ENCODE results near the gene TAF1C.

The TAF1C gene

GRCh38 chr16:84144859-84145639 is 41.8 kb downstream of the TAF1C start, which contains the start of the genes DNAAF1 and HSDL1:
Gene DNAAF1 (plus strand): TSS chr16:84145308. CDS start chr16:84145441, 133 bp downstream.
Gene HSDL1 (minus strand): TSS chr16:84145177. CDS start chr16:84131321, 13,856 bp downstream.
- H3K27me3 ChIP-seq (ENCODE audit: insufficient read depth, low read length, poor library complexity, severe bottlenecking) = no peaks in the 10 kb centered on the region
- H3F3A ChIP-seq (ENCODE audit: low read depth) = no peaks in the 10 kb centered on the region; the same call in 1 of the 2 replicates
- H4K20me1 ChIP-seq (ENCODE audit: insufficient read depth, low read length, poor library complexity, severe bottlenecking) = peaks cover 16% of the 10 kb centered on the region
- TF ChIP-seq, protein P1, sequence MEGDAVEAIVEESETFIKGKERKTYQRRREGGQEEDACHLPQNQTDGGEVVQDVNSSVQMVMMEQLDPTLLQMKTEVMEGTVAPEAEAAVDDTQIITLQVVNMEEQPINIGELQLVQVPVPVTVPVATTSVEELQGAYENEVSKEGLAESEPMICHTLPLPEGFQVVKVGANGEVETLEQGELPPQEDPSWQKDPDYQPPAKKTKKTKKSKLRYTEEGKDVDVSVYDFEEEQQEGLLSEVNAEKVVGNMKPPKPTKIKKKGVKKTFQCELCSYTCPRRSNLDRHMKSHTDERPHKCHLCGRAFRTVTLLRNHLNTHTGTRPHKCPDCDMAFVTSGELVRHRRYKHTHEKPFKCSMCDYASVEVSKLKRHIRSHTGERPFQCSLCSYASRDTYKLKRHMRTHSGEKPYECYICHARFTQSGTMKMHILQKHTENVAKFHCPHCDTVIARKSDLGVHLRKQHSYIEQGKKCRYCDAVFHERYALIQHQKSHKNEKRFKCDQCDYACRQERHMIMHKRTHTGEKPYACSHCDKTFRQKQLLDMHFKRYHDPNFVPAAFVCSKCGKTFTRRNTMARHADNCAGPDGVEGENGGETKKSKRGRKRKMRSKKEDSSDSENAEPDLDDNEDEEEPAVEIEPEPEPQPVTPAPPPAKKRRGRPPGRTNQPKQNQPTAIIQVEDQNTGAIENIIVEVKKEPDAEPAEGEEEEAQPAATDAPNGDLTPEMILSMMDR (conservative IDR thresholded peaks at IDR 0.05; ENCODE audit: low read length) = peak; percentile 19; the same call in 1 of the 2 replicates
- no peak for TF ChIP-seq EZH2phosphoT487 (IDR thresholded peaks at IDR 0.05; ENCODE audit: borderline replicate concordance)
- H3K9ac ChIP-seq (ENCODE audit: low read depth, low read length, poor library complexity, severe bottlenecking) = peak within 1 kb of the TSS; percentile 79
- H3K4me1 ChIP-seq (ENCODE audit: insufficient read depth, low read length, poor library complexity, severe bottlenecking) = peaks cover 22% of the 10 kb centered on the region
- H3K4me2 ChIP-seq (ENCODE audit: low read depth, low read length, poor library complexity, severe bottlenecking) = peak within 1 kb of the TSS; percentile 89
- no peaks in the 10 kb centered on the region for H3K9me3 ChIP-seq (ENCODE audit: insufficient read depth, low read depth, low read length)
- H3K79me2 ChIP-seq (ENCODE audit: insufficient read depth, low read length) = peaks cover 45% of the 10 kb centered on the region
- peak within 1 kb of the TSS; percentile 82 for H3K4me3 ChIP-seq (ENCODE audit: low read length, poor library complexity, severe bottlenecking)
- H3K9me2 ChIP-seq (replicated peaks; ENCODE audit: low read depth, low read length) = no peaks in the 10 kb centered on the region
- H2AFZ ChIP-seq (ENCODE audit: low read length) = peak within 1 kb of the TSS; percentile 20; the same call in 1 of the 2 replicates
- no peaks in the 10 kb centered on the region for H3K36me3 ChIP-seq (ENCODE audit: insufficient read depth, low read length)

DNA sequence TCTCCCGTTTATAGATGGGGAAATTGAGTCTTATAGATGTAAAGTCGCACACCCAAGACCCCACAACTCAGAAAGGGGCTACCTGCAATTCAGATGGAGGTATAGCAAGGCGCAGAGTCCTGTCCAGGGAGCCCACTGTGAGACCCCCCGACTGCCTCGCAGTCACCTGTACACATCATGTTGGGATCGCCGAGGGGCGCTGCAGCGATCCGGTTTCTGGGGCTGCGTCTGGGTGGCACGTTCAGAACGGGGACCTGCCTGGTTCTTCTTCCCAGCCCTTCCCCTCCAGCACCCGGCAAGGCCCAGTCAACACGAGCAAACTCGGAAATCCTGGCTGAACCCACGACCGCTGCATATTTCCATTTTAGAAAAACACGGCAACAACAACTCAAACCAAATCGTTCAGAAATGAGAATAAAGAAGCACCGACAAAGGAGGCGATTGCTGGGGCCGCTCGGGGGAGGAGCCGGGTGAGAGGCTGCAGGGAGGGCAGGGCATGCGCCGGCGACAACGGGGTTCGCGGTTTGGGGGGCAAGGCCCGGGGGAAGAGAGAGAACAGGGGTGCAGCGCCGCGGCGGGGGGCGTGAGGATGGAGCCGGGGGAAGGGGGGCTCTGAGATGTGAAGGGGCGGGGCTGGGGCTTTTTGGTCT is 42.5 kb downstream of the TAF1C start:
- Histone ChIP-seq H3K4me1 (ENCODE audit: insufficient read depth, low read length, poor library complexity, severe bottlenecking) (peaks cover 29% of the 10 kb centered on the region), H2AFZ (ENCODE audit: low read length) (peak overlapping the region; percentile 20; the same call in 1 of the 2 replicates), H3K9ac (ENCODE audit: low read depth, low read length, poor library complexity, severe bottlenecking) (peak overlapping the region; percentile 79)

DNA sequence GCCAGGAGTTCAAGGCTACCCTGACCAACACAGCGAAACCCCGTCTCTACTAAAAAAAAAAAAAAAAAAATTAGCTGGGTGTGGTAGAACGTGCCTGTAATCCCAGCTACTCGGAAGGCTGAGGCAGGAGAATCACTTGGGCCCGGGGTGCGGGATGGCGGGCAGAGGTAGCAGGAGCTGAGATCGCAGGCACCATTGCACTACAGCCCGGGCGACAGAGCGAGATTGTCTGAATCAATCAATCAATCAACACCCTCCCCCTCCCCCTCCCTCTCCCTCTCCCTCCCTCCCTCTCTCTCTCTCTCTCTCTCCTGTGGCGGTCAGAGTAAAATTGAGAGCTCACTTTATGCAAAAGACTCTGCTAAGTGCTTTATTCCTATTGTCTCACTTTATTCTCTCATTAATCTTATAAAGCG is 43.1 kb downstream of the TAF1C start:
- no peaks in the 10 kb centered on the region for H3K27me3 ChIP-seq (ENCODE audit: insufficient read depth, low read length, poor library complexity, severe bottlenecking)
- no peaks in the 10 kb centered on the region; the same call in 1 of the 2 replicates for H3F3A ChIP-seq (ENCODE audit: low read depth)
- peaks cover 53% of the 10 kb centered on the region for H3K79me2 ChIP-seq (ENCODE audit: insufficient read depth, low read length)
- H3K4me3 ChIP-seq (ENCODE audit: low read length, poor library complexity, severe bottlenecking) = peak overlapping the region; percentile 82
- peak overlapping the region; percentile 89 for H3K4me2 ChIP-seq (ENCODE audit: low read depth, low read length, poor library complexity, severe bottlenecking)
- H2AFZ ChIP-seq (ENCODE audit: low read length) = no peak overlapping the region
- H3K36me3 ChIP-seq (ENCODE audit: insufficient read depth, low read length) = no peaks in the 10 kb centered on the region
- peaks cover 16% of the 10 kb centered on the region for H4K20me1 ChIP-seq (ENCODE audit: insufficient read depth, low read length, poor library complexity, severe bottlenecking)
- H3K4me1 ChIP-seq (ENCODE audit: insufficient read depth, low read length, poor library complexity, severe bottlenecking) = peaks cover 34% of the 10 kb centered on the region
- H3K9me3 ChIP-seq (ENCODE audit: insufficient read depth, low read depth, low read length) = no peaks in the 10 kb centered on the region
- H3K9ac ChIP-seq (ENCODE audit: low read depth, low read length, poor library complexity, severe bottlenecking) = peak overlapping the region; percentile 79
- no peaks in the 10 kb centered on the region for H3K9me2 ChIP-seq (replicated peaks; ENCODE audit: low read depth, low read length)
- TF ChIP-seq, protein P1 (conservative IDR thresholded peaks at IDR 0.05; ENCODE audit: low read length) = no peak
- no peak for TF ChIP-seq EZH2phosphoT487 (IDR thresholded peaks at IDR 0.05; ENCODE audit: borderline replicate concordance)

More for the DNA sequence above, 42.5 kb downstream of the TAF1C start:
- Histone ChIP-seq H3K4me3 (ENCODE audit: low read length, poor library complexity, severe bottlenecking) (peak overlapping the region; percentile 82), H3K9me2 (replicated peaks; ENCODE audit: low read depth, low read length) (no peaks in the 10 kb centered on the region), H3K36me3 (ENCODE audit: insufficient read depth, low read length) (no peaks in the 10 kb centered on the region), H3K27me3 (ENCODE audit: insufficient read depth, low read length, poor library complexity, severe bottlenecking) (no peaks in the 10 kb centered on the region), H3F3A (ENCODE audit: low read depth) (no peaks in the 10 kb centered on the region; the same call in 1 of the 2 replicates), H3K79me2 (ENCODE audit: insufficient read depth, low read length) (peaks cover 52% of the 10 kb centered on the region), H4K20me1 (ENCODE audit: insufficient read depth, low read length, poor library complexity, severe bottlenecking) (peaks cover 16% of the 10 kb centered on the region), H3K9me3 (ENCODE audit: insufficient read depth, low read depth, low read length) (no peaks in the 10 kb centered on the region), H3K4me2 (ENCODE audit: low read depth, low read length, poor library complexity, severe bottlenecking) (peak overlapping the region; percentile 89)
- no peak for TF ChIP-seq EZH2phosphoT487 (IDR thresholded peaks at IDR 0.05; ENCODE audit: borderline replicate concordance)
- TF ChIP-seq, protein P1 (conservative IDR thresholded peaks at IDR 0.05; ENCODE audit: low read length) = peak; percentile 38
